Stomach (tissue), 4 donors: ENCODE data around the gene ZCWPW1.

ENCODE experiments used
- CTCF ChIP-seq, 7 experiments: fragments of 450-650 bp in 4 of 7; fragments of 200-600 bp in 3 of 7; sonication (generic) in 3 of 7; IDR thresholded peaks; one replicate each; pipeline ENCODE4 v1.5.1; 2016 to 2019; ENCODE audit warnings: antibody characterized with exemption in 7 of 7, control low read depth in 2 of 7, mild to moderate bottlenecking in 1 of 7
- POLR2A ChIP-seq, 4 donors: fragments of 450-650 bp; IDR thresholded peaks; one replicate each; pipeline ENCODE4 v1.6.1; 2016; ENCODE audit warnings: antibody characterized with exemption in 4 of 4, control low read depth in 2 of 4, mild to moderate bottlenecking in 1 of 4, moderate library complexity in 1 of 4
- POLR2AphosphoS5 ChIP-seq, 3 donors: sonication (generic); formaldehyde crosslinking; IDR thresholded peaks; one replicate each; pipeline ENCODE4 v1.6.1; 2016; ENCODE audit warnings: antibody characterized with exemption in 3 of 3

GRCh38 chr7:100477871-100478267, 49.4 kb upstream of the ZCWPW1 start:
- TF ChIP-seq POLR2AphosphoS5 (IDR thresholded peaks at IDR 0.05) (no peak), CTCF (IDR thresholded peaks at IDR 0.05) (no peak), POLR2A (IDR thresholded peaks at IDR 0.05) (no peak)
